Measurements from ENCODE around the gene CIAO3.

Gene CIAO3

DNA sequence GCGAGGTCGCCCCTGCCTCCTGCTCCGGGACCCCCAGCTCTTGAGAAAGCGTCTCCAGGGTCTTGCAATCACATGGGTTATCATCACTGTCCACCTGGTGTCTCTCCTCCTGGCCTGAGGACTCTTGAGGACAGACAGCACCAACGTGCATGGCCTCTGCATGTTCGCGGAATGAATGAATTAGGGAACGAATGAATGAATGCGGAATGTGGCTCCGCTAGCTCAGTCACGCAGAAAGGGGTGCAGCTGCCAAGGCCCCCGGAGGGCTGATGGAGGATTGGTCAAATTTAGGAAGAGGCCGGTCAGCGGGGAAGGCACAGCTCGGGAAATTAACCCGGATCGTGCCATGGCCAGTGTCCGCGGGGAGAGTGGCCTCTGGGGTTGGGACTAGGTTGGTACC is 38.5 kb downstream of the CIAO3 start:
- no peak for TF ChIP-seq GATA3 (IDR thresholded peaks at IDR 0.05; ENCODE audit: low read depth, low read length)

DNA sequence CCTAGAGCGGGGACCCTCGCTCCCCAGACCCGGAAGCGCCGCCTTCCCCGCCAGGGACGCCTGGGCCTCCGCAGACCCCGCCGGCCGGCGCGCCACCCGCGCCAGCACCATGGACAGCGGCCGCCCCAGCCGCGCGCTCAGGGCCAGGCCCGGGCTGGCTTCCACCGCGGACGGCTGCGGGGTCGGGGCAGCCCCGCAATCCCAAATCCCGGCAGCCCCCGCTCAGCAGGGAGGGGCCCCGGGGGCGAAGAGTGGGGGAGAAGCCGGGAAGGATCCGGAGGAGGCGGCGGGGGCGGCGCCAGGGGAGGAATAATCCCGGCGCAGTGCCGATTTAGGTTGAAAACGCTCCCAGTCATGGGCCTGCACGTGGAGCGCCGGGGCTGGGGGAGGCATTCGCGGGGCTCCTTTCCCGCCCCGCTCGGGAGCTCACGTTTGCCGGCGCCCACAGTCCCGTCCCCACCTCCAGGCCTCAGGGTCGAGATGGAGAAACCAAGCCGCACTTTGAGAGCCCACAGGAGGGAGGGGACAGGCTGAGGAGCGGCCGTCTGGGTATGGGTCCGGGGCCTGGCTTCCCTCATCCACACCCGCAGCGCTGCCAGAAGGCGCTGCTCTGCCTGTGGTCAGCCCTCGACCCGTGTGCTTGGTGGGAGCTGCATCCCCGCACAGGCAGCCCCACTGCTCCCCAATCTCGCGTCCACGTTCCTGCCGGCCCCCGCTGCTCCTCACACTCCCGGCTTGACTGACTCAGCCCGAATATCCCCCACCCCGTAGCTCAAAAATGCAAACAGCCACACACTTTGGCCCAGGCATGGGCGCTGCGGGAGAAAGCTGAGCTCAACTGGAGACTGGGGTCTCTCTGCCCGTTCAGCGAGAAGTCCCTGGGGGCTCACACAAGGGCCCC is 39.9 kb downstream of the CIAO3 start:
- no peak for TF ChIP-seq GATA3 (IDR thresholded peaks at IDR 0.05; ENCODE audit: low read depth, low read length)

DNA sequence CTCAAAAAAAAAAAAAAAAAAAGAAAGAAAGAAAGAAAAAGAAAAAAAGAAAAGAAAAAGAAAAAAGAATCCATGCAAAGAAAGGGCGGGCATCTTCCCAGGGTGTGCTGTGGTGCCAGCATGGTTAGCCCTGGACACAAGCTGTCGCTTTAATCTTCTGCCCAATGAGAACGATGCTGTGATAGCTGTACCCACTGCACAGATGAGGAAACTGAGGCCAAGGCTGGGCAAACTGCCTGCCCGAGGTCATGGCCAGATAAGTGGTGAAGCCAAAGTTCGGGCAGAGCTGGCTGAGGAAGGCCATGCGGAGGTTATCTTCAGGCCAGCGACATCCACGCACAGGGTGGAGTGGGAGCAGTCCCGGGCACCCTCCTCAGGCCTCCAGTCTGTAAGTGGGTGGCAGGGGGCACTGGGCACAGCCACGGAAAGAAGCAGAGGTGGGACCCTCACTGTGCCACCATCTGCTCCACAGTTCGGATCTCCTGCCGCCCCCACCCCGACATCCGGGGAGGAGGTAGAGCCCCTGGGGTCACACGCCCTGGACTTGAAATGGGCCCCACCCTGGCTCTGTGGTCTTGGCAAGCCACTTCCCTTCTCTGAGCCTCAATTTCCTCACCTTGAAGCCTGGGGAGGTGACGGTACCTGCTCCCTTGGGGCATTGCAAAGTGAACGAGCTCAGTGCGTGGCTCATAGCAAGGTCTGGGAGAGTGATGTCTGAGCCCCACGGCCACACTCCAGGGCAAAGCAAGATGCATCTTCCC is 41.7 kb downstream of the CIAO3 start:
- no peak for TF ChIP-seq GATA3 (IDR thresholded peaks at IDR 0.05; ENCODE audit: low read depth, low read length)
- no peak for TF ChIP-seq GATA2 (IDR thresholded peaks at IDR 0.05; ENCODE audit: low read depth, low read length)

DNA sequence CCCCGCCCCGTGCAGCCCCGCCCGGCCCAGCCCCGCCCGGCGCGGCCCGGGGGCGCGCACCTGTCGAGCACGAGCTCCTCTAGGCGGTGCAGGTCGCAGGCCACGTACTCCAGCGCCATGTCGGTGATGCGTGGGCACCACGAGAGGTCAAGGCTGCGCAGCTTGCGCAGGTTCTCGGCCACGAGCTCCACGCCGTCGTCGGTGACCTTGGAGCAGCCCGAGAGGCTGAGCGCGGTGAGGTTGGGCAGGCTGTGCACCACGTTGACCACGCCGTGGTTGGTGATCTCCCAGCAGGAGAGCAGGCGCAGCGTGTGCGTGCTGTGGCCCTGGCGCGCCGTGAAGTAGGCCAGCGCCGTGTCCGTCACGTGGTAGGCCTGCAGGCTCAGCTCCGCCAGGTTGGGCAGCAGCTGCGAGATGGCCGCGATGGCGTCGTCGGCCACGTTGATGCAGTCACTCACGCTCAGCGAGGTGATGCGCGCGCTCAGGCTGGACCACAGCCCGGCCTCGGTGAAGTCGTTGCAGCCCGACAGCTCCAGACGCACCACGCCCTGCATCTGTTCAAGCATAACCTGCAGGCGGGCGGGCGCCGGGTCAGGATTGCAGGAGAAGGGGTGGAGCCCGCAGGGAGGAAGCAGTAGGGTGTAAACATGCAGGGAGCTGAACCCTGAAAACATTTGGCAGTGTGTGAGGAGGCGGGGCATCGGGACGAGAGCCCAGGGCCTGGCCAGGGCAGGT is 45.3 kb downstream of the CIAO3 start:
- TF ChIP-seq GATA3 (IDR thresholded peaks at IDR 0.05; ENCODE audit: low read depth, low read length) (no peak), GATA2 (IDR thresholded peaks at IDR 0.05; ENCODE audit: low read depth, low read length) (no peak)

DNA sequence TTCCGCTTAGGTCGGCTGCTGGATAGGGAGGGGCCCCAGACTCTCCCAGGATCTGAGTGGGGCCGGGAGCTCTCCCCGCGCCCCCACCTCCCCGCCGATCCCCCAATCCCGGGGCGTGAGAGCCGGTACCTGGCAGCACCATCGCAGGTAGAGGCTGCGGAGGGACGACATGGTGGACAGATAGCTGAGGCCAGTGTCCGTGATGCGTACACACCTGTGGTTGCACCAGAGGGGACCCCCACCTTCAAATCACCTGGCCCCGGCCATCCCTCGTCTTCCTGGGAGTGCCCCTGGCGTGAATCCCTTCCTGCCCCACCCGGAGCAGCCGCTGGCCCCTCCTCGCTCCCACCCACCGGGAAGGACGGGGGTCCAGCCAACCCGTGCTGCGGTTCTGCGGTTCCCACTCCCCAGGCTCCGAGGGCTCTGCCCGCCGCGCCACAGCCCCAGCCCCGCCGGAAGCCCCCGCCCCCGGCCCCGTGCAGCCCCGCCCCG is 45.9 kb downstream of the CIAO3 start:
- no peak for TF ChIP-seq GATA2 (IDR thresholded peaks at IDR 0.05; ENCODE audit: low read depth, low read length)

DNA sequence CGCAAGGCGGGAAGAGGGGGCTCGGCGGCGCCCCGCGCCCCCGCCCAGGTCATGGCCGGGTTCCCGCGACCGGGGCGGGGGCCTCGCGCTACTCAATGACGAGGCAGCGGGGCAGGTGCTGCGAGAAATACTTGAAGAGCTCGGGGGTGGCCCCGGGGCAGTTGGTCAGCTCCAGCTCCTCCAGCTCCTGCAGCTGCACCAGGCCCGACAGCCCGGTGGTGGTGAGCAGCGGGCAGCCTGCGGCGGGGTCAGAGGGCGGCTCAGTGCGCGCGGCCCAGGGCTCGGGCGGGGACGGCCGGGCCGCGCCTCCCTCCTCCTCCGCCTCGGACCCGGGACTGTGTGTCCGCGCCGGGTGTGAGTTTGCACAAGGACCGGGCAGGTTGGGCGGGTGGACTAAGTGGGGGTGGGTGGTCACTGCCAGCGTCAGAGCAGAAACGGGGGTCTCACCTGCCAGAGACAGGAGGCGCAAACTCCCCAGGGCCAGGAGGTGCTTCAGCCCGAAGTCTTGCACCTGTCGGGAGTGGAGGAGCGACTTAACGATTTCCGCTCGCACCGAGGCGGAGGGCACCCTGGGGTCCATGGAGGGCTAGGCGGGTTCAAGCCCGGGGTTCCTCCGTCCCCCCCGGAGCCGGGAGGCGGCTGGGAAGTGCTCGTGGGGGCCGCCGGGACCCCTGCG is 46.5 kb downstream of the CIAO3 start:
- TF ChIP-seq GATA3 (IDR thresholded peaks at IDR 0.05; ENCODE audit: low read depth, low read length) (no peak), GATA2 (IDR thresholded peaks at IDR 0.05; ENCODE audit: low read depth, low read length) (no peak)

DNA sequence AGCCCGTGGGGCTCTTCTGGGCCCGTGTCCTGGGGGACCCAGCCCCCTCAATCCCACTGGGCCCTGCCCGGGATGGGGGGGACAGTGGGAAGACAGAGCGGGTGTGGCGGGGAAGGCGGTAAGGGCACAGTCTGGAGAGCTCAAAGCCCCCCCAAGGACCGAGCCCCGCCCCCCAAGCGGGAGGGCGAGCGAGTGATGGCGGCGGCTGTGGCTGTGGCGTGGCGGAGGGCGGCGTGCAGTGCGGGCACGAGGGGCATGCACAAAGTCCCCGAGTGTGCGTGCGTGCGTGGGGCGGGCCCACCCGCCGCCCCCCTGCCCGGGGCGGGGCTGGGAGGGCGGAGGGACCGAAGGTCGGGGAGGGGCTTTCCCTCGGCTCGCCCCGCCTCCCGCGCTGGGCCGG is 47.0 kb downstream of the CIAO3 start:
- TF ChIP-seq GATA2 (IDR thresholded peaks at IDR 0.05; ENCODE audit: low read depth, low read length) (no peak), GATA3 (IDR thresholded peaks at IDR 0.05; ENCODE audit: low read depth, low read length) (no peak)

DNA sequence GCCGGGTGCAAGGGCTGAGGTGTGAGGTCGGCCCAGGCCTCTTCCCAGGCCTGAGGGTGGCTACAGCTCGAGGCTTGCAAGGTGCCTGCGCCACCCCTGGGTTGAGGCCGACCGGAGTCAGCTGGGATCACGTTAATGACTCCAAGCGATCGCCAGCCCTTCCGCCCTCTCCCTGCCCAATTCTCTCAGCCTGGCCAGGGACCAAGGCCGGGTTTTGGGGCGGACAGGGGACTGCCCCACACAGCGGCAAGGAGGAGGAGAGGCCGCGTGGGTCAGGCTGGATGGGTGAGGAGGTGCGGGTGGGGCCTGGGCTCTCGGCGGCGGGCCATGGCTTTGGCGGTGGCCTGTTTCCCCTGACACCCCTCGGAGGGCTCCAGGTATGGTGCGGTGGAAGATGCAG is 47.4 kb downstream of the CIAO3 start:
- TF ChIP-seq GATA2 (IDR thresholded peaks at IDR 0.05; ENCODE audit: low read depth, low read length) (no peak), GATA3 (IDR thresholded peaks at IDR 0.05; ENCODE audit: low read depth, low read length) (no peak)

DNA sequence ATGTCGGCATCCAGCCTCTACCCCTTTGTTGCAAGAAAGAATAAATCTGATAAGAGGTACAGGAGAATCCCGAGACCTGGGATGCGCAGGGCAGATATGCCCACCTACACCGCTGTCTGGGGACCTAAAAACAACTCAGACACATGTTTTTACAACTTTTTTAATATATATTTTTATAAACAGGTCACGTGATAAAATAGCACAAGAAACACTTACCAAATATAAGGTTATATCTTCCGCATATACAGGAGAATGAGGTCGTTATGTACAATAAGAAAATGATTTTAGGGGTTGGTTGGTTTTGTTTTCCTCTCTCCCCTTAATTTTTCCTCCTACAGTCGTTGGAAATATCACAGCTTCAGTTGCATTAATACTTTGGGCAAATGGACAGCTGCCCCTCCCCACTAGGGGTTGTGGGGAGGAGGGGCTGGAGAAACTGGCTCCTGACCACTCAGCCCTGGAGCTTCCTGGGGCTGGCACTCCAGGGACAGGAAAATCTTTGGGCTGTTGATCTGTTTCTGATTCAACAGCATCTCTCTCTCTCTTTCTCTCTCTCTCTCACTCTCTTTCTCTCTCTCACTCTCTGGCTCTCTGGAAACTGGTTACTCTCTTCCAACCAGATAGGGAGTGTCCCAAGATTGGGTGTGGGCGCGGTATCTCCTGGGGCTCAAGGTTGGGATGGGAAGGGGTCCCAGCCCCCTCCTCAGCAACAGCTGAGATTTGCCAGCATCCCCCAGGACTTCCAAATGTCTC is 48.3 kb downstream of the CIAO3 start:
- no peak for TF ChIP-seq GATA2 (IDR thresholded peaks at IDR 0.05; ENCODE audit: low read depth, low read length)
- no peak for TF ChIP-seq GATA3 (IDR thresholded peaks at IDR 0.05; ENCODE audit: low read depth, low read length)

DNA sequence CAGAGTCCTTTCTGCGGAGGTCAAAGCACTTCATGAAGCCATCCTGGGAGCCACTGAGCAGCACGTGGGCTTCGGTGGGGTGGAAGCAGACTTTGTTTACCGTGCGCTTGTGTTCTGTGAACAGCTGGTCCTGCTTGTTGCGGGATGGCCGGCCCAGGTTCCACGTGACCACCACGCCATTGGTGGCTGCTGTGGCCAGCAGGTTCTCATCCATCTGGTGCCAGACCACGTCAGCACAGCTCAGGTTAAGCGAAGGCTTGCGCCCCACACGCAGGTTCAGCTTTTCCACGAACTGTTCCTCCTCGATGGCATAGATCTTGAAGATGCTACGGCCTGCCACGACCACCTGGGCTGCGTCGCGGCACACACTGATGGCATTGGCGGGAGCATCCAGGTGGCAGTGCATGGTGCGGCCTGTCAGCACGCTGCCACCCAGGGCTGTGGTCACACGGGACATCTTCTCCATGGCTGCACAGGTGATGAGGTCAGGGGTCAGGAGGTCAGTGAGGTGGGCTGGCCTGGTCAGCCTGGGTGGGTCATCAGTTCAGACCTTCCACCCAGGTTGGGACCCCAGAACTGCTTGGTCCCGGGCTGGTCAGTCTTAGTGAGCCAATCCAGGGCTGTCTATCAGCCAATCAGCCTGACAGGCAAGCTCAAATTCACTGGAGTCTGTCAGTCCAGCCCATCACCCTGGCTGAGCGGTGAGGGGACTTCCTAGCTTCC is 51.5 kb downstream of the CIAO3 start:
- TF ChIP-seq GATA3 (IDR thresholded peaks at IDR 0.05; ENCODE audit: low read depth, low read length), result no peak

DNA sequence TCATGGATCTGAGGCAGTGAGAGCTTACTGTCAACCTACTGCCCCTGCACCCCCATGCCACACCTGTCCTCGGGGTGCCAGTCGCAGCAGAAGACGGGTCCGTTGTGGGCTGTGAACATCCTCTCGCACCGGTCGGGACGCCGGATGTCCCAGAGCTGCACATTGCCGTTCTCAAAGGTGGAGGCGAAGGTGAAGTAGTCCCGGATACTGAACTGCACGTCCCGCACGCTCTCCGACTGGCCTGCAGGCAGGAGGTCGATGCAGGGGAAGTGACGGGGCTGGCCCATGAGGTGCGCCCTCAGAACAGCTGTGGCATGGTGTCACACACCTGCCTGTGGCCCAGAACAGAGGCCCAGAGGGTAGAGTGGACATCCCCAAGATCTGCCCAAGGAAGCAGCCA is 53.3 kb downstream of the CIAO3 start:
- no peak for TF ChIP-seq GATA3 (IDR thresholded peaks at IDR 0.05; ENCODE audit: low read depth, low read length)
- no peak for TF ChIP-seq GATA2 (IDR thresholded peaks at IDR 0.05; ENCODE audit: low read depth, low read length)

DNA sequence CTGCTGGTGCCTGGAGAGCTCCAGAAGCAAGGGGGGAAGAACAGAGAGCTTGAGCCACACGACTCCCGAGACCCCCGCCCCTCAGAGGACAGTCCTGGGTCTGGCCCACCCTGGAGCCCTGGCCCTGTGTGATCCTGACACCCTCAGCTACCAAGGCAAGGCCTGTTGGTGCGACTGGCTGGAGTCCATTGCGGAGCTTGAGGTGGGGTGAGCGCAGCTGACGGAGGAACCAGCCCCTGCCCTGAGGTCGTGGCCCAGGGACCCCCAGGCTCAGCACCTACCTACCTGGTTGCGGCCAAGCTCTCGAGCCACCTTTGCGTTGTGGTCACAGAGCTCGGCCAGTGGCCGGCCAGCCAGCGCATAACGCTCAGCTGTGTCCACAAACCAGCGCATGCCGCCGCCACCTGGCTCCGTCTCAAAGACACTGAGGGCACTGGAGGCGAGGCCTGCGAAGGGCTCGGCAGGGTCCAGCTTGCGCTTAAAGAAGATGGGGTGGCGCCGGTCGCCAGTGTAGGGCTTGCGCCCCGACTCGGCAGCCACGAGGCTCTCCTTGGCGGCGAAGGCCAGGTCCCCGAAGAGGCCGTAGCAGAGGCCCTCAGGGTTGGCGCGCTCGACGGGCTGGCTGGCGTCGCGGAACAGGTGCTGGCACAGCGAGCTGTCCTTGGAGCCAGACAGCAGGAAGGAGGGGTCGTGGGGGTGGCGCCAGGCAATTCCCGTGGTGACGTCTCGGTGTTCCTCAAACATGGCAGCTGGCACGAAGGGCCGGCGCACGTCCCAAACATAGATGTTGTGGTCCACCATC is 54.1 kb downstream of the CIAO3 start:
- TF ChIP-seq GATA3 (IDR thresholded peaks at IDR 0.05; ENCODE audit: low read depth, low read length) (no peak), GATA2 (IDR thresholded peaks at IDR 0.05; ENCODE audit: low read depth, low read length) (no peak)
